HL-60/S4 (cell line): ENCODE results near the gene PLBD1.

ENCODE experiments used
- in situ Hi-C: fragments of 300-500 bp; cut with MboI; formaldehyde crosslinking; loops from 2 replicates; pipeline ENCODE4 v1.14.3; 2022; ENCODE audit warnings: low sequenced_read_pairs

PLBD1 gene

DNA sequence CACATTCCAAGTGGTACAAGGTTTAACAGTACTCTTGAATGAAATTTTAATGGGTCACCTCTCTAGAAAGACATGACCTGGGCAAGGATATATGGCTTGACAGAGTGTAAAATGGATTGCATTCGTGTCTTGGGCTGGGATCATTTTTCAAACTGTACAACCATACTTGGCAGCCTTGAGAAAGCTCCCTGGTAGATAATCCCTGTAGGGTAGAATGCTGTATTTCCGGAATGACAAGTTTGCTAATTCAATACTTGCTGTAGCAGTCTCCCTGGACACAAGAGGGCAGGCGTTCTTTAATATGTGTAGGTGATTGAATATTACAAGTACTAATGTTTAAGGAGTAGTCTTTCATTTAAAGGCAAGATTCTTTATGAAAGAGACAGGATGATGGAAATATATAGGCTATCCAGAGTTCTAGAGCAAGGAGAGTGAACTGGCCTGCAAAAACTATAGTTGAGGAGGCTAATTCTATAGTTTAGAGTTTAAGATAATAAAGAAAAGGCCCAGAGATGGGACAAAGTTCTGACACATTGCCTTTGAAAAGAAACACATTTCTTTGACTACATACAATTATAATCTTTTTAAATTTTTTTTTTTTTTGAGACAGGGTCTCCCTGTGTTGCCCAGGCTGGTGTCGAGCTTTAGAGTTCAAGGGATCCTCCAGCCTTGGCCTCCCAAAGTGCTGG lies 53.4 kb downstream of the PLBD1 start:
- in situ Hi-C loops = no loop called here

DNA sequence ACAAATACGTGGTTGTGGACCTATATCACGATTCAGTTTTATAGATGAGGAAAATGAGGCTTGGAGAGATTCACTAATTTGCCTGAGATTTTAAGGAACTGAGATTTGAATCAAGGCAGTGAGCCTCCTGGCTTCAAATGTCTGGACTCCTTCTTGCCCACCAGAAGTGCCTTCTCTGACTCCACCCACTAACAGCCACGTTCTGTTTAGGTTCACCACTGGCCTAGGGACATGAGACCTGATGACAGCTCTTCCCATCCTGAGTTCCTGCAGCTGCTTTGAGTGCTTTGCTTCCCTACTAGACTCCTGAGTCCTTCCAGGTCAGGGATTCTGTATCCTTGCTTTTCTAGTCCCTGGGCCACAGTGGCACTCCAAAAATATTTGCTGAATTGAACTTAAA lies 57.1 kb downstream of the PLBD1 start:
- in situ Hi-C loops = no loop called here

DNA sequence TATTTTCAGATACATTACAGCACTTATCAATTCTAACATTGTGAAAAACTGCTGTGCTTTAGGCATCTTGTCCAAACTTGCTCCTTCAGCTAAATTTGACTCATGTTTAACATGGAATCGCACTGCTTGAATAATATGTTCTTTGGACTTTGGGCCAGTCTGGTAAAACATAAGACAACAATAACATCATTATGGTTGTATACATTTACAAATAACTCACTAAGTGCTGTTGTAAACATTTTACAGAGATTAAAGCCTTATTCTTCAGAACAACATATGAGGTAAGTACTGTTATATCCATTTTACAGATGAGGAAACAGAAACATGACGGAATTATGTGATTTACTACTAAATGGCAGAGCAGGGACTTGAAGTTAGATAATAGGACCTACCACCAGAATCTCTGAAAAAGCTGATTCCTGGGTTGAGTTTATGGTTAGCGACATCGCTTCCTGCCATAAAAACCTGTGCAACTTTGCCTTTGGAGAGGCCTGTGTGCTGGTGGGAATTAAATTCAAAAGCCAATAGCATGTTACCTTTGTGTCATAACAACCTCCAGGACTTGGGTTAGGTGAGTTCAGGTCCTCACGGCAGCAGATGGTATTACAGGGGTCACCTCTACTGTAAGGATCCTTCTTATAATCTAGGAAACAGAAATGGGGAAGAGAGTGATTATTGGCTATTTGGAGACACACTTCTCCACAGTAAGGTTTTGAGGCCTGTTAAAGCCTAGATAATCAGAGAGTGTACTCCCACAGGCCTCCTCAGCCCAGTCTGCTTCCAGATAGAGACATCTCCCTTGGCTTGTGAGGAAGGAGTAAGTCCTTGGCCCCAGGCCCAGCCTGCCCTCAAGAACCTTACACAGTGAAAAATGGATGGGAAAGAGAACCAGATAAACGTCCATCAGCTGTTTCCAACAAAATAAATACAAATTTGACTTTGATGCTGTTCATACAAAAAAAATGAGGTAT lies 61.8 kb downstream of the PLBD1 start:
- in situ Hi-C loops = no loop called here

DNA sequence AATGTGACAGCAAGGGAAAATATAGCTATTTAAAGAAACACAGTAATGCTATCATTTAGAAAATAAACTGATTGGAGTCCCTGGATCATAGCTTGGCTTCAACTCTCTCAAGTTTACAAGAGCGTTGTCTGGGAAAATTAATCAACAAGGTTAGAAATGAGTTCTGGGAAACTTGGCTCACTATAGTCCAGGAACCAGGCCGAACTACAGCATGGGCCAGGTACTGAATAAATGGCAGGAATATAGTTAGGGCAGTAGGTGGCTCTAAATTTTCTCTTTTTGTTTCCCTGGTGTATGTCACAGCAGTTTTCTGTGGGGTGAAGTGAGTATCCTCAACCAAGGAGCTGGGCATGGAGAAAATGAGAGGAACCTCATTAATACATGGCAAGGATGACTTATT lies 72.4 kb downstream of the PLBD1 start:
- in situ Hi-C loops = no loop called here

DNA sequence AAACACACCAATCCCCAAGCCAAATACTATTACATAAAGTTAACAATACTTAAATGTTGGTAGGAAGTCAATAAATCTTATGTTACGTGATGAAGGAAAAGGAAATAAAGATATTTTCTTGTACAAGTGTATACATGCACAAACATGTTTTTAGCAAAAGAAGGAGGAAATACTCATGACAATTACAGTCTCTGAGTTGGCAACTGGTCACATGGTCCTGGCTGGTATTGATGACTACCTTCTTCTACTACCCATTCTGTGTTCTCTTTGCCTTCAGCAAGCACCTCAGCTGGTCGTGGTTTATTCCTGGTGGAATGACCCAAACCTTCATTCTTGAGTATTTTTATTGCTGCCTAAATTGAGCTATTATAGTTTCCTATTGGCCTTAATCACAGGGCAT lies 84.8 kb downstream of the PLBD1 start:
- in situ Hi-C loops = no loop called here

DNA sequence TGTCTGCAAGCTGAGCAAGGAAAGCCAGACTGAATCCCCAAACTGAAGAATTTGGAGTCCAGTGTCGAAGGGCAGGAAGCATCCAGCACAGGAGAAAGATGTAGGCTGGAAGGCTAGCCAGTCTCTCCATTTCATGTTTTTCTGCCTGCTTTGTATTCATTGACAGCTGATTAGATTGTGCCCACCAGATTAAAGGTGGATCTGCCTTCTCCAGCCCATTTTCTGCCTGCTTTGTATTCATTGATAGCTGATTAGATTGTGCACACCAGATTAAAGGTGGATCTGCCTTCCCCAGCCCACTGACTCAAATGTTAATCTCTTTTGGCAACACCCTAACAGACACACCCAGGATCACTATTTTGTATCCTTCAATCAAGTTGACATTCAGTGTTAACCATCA lies 85.3 kb downstream of the PLBD1 start:
- in situ Hi-C loops = no loop called here

DNA sequence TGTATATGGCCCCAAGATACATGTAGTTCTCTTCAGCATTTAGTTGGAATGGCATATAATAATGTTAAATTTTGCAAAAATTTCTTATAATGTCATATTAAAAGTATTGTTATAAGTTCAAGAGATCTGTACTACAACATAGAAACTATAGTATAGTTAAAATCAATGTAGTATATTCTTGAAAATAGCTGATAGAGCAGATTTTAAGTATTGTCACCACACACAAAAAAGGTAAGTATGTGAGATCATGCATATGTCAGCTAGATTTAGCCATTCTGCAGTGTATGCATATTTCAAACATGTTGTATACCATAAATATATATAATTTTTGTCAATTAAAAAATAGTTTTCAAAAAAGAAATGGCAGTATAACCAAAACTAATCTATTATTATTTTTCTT lies 86.5 kb downstream of the PLBD1 start:
- in situ Hi-C loops = no loop called here

DNA sequence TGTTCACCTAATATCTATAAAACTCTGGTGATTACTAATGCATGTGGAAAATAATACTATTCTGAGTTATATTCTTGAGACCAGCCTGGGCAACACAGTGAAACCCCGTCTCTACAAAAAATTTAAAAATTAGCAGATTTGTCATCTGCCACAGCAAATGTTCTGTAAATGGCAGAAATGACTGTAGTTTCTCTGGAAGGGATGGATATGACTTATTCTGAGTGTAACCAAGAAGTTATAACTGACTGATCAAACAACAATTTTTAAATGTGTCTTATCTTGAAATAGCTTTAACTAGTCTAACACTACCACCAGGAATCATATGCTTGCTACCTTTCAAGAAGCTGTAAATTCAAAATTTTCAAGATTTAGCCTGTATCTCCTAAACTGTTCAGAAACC lies 88.7 kb downstream of the PLBD1 start:
- in situ Hi-C loops = no loop called here

DNA sequence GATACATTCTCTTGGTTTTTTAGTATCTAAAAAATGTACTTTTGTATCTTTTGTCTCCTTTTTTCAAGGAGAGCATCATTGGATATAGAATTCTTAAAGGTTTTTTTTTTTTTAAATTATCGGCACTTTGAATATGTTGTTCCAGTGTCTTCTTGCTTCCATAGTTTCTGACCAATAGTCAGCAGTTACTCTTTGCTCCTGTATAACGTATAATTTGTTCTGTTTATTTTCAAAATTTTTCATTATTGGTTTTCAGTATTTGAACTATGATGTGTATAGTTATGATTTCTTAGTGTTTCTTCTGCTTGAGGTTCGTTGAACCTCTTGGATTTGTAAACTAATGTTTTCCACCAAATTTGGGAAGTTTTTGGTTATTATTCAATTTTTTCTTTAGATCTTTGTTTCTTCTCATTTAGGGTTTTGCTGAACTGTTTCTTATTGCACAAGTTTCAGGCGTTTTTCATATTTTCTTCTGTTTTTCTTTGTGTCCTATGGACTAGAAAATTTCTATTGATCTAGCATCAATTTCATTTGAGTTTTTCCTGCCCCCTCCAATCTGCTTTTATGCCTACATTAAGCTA lies 93.9 kb downstream of the PLBD1 start:
- in situ Hi-C loops = no loop called here

DNA sequence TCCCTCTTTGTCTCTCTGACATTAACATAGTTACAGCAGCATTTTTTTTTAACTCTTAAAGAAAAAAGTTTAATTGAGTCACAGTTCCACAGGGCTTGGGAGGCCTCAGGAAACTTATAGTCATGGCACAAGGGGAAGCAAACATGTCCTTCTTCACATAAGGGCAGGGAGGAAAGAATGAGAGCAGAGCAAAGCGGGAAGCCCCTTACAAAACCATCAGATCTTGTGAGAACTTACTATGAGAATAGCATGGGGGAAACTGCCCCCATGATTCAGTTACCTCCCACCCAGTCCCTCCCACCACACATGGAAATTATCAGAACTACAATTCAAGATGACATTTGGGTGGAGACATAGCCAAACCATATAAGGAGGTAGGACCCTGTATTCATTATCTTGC lies 96.2 kb downstream of the PLBD1 start:
- in situ Hi-C loops = no loop called here

DNA sequence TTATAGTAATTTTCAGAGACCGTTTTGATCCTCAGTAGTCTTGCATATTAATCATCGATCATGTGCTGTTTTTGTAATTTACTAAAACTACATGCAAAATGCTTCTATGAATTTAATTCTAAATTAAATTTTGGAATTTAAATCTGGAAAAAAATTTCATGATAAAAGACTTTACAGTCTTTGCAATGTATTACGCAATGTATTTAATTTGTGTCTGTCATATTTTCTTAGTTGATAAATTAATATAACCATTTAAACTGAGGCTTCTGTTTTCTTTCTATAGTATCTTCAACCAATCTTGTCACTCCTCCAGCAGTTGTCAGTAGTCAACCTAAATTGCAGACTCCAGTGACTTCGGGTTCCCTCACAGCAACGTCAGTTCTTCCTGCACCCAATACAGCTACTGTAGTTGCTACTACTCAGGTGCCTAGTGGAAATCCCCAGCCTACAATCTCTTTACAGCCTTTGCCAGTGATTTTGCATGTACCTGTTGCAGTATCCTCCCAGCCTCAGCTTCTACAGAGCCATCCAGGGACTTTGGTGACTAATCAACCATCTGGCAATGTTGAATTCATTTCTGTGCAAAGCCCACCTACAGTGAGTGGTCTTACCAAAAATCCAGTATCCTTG lies 107.4 kb downstream of the PLBD1 start:
- in situ Hi-C loops = no loop called here

DNA sequence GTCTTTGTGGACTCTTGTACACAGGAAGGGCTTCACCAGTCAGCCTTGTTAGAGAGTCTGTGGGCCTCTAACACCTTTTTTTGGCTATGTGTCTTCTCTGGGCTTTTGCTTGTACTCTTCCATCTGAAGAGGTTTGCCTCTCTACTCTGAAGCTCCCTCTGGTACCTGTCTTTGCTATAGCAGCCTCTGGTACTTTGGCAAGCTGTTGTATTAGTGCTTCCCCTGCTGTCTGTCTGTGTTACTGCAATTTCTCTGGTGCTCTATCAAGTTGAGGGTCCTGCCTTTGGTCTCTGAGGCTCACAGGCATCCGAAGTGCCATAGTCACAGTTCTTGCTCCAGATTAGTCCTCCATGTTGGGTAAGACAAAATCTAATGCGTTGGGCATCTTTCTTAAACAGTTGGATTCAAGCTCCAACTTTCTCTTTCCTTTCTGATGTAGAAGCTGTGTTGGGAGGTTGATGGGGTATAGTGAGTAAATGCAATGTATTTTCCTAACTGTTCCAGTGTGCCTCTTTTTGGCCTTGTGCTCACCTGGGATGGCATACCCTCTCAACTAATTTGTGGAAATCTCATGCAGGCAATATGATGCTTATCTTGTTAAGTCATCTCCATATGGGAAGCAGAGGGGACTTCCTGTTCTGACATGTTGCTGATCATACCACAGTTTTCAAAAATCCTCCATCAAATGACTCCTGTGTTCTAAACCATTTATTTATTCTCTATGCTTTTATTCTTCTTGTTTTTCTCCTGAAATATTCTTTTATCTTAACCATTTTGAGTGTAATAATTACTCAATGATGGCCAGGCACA lies 113.4 kb downstream of the PLBD1 start:
- in situ Hi-C loops = no loop called here
